CD4-positive, alpha-beta T cell (primary cell): ENCODE measurements around the gene ATP2A3. TPM values are rescaled to one million over a fixed set of nuclear protein-coding genes. Genes with fewer than 3 reads are reported as not detected.

Experiments used
- ATAC-seq: fragments of 200-7000 bp; cut with Tn5 transposase; one replicate; pipeline ENCODE4 v1.10.0; 2022; ENCODE audit warnings: mild to moderate bottlenecking; ENCODE audit not compliant: poor library complexity
- CTCF ChIA-PET: fragments of 350-600 bp; sonication (Branson Sonifier 250); formaldehyde crosslinking; loops from one replicate; lab custom pipeline; 2021; ENCODE audit warnings: antibody characterized with exemption, inconsistent platforms; lab: Charles Lee
- POLR2A ChIA-PET: fragments of 350-600 bp; sonication (Branson Sonifier 250); formaldehyde crosslinking; loops from one replicate; lab custom pipeline; 2021; ENCODE audit warnings: antibody characterized with exemption, inconsistent platforms; lab: Charles Lee
- DNase-seq, 14 experiments: peaks; one replicate each; pipeline ENCODE4 v3.0.0-alpha.2; 2013 to 2020; ENCODE audit warnings: mixed read lengths in 2 of 14
- H3K27ac ChIP-seq, 2 donors: one replicate each; pipeline versions ENCODE4 v1.5.1 to v1.7.0; 2013; ENCODE audit warnings: low read length in 2 of 2, low read depth in 1 of 2, mild to moderate bottlenecking in 1 of 2
- H3K27me3 ChIP-seq, 2 experiments: 1 replicate in 1 of 2; 2 replicates in 1 of 2; pipeline versions ENCODE4 v1.6.1 to v1.7.0; 2013; ENCODE audit warnings: low read length in 2 of 2, control low read depth in 1 of 2, mild to moderate bottlenecking in 1 of 2, moderate library complexity in 1 of 2; ENCODE audit not compliant: insufficient read depth in 2 of 2, control insufficient read depth in 1 of 2
- H3K36me3 ChIP-seq: one replicate; pipeline ENCODE4 v1.6.1; 2013; ENCODE audit warnings: low read length, control low read depth; ENCODE audit not compliant: insufficient read depth
- H3K4me1 ChIP-seq: one replicate; pipeline ENCODE4 v1.6.1; 2013; ENCODE audit warnings: low read length, control low read depth; ENCODE audit not compliant: insufficient read depth
- H3K4me3 ChIP-seq: one replicate; pipeline ENCODE4 v1.5.1; 2013; ENCODE audit warnings: mild to moderate bottlenecking, low read length, moderate library complexity
- H3K9me3 ChIP-seq, 2 experiments: 1 replicate in 1 of 2; 2 replicates in 1 of 2; pipeline versions ENCODE4 v1.6.1 to v1.7.0; 2013; ENCODE audit warnings: low read length in 2 of 2, mild to moderate bottlenecking in 2 of 2, control low read depth in 1 of 2, moderate library complexity in 1 of 2; ENCODE audit not compliant: control insufficient read depth in 1 of 2, insufficient read depth in 1 of 2
- H3K27ac Mint-ChIP-seq: one replicate; pipeline ENCODE4 v1.8.0; 2020; ENCODE audit warnings: mixed read lengths
- H3K27me3 Mint-ChIP-seq: one replicate; pipeline ENCODE4 v1.8.0; 2021; ENCODE audit warnings: mixed read lengths
- H3K36me3 Mint-ChIP-seq: one replicate; pipeline ENCODE4 v1.8.0; 2021; ENCODE audit warnings: low read depth, mixed read lengths
- H3K4me1 Mint-ChIP-seq: one replicate; pipeline ENCODE4 v1.8.0; 2021; ENCODE audit warnings: low read depth, mixed read lengths
- H3K4me3 Mint-ChIP-seq: one replicate; pipeline ENCODE4 v1.8.0; 2020; ENCODE audit warnings: mild to moderate bottlenecking, mixed read lengths
- H3K9me3 Mint-ChIP-seq: one replicate; pipeline ENCODE4 v1.8.0; 2020; ENCODE audit warnings: mixed read lengths
- CTCF ChIP-seq: fragments of 200-600 bp; IDR thresholded peaks from one replicate; pipeline ENCODE4 v1.8.0; 2022; ENCODE audit warnings: antibody characterized with exemption, mild to moderate bottlenecking
- intact Hi-C, 2 experiments: fragments of 100-400 bp; cut with DNase I in 1 of 2; cut with micrococcal nuclease in 1 of 2; formaldehyde crosslinking; loops; one replicate each; pipeline versions ENCODE4 v1.15.1 to v1.9.0; 2023 to 2025; cut with DNase I, micrococcal nuclease
- total RNA-seq, 174 experiments: library from RNA in 2 of 174; stranded (reverse) in 2 of 174; gene quantifications; one replicate each; pipeline ENCODE4 v1.2.3 and lab custom pipeline; 2021 to 2026

The ATP2A3 gene
- total RNA-seq, 2 experiments from 2014 or later: 197 to 199 TPM

- POLR2A ChIA-PET: no interaction called here
- no peak overlapping the region for H3K4me3 Mint-ChIP-seq
Observed at GRCh38 chr17:4001048-4001590, 36.9 kb upstream of the ATP2A3 start.

DNA sequence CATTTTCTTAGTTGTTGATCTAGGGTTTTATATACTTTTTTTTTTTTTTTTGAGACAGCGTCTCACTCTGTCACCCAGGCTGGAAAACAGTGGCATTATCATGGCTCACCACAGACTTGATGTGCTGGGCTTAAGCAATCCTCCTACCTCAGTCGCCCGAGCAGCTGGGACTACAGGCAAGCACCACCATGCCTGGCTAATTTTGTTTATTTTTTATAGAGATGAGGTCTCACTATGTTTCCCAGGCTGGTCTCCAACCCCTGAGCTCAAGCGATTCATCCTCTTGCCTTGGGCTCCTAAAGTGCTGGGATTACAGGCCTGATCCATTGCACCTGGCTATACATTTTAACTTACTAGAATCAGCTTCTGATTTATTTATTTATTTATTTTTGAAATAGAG, 34.2 kb upstream of the ATP2A3 start:
- no peaks in the 10 kb centered on the region for H3K4me1 Mint-ChIP-seq
- no peak for TF ChIP-seq CTCF
- intact Hi-C loops: no loop called here
- H3K9me3 ChIP-seq: peaks cover 0 to 10% of the 10 kb centered on the region in 2 experiments
- peaks cover 4% of the 10 kb centered on the region for H3K9me3 Mint-ChIP-seq
- H3K27me3 Mint-ChIP-seq: peaks cover 7% of the 10 kb centered on the region
- no peak overlapping the region for H3K27ac ChIP-seq
- no peak overlapping the region for H3K4me3 Mint-ChIP-seq
- H3K36me3 Mint-ChIP-seq: no peaks in the 10 kb centered on the region
- ChIA-PET POLR2A (interaction anchor here (1.5 kb wide), 1 partner anchor 34 kb away, joined by 3 read pairs; no protein-coding TSS in a partner anchor), CTCF (no interaction called here)
- H3K27ac Mint-ChIP-seq: no peak overlapping the region
- no peaks in the 10 kb centered on the region for H3K4me1 ChIP-seq
- peaks cover 0 to 4% of the 10 kb centered on the region in 2 experiments for H3K27me3 ChIP-seq
- no peaks in the 10 kb centered on the region for H3K36me3 ChIP-seq
- no peak overlapping the region for H3K4me3 ChIP-seq
- ATAC-seq (no peak), DNase-seq (no peak)

More at GRCh38 chr17:4001048-4001590, 36.9 kb upstream of the ATP2A3 start:
- Mint-ChIP-seq H3K36me3 (peaks cover 6% of the 10 kb centered on the region), H3K9me3 (no peaks in the 10 kb centered on the region), H3K27me3 (no peaks in the 10 kb centered on the region), H3K27ac (no peak overlapping the region), H3K4me1 (peaks cover 8% of the 10 kb centered on the region)
- intact Hi-C loops: loop anchor here in 1 of 2 experiments (10.0 kb wide), 1 partner anchor 266 kb away; no protein-coding TSS in a partner anchor
- H3K27me3 ChIP-seq: no peaks in the 10 kb centered on the region
- H3K4me1 ChIP-seq: peaks cover 9% of the 10 kb centered on the region
- no peak for ATAC-seq
- H3K9me3 ChIP-seq: no peaks in the 10 kb centered on the region
- H3K36me3 ChIP-seq: peaks cover 9% of the 10 kb centered on the region
- H3K4me3 ChIP-seq: no peak overlapping the region
- H3K27ac ChIP-seq: no peak overlapping the region
- DNase-seq: no peak
- no peak for TF ChIP-seq CTCF
- CTCF ChIA-PET: interaction anchor here (1.8 kb wide), 1 partner anchor 88 kb away, joined by 6 read pairs; no protein-coding TSS in a partner anchor

DNA sequence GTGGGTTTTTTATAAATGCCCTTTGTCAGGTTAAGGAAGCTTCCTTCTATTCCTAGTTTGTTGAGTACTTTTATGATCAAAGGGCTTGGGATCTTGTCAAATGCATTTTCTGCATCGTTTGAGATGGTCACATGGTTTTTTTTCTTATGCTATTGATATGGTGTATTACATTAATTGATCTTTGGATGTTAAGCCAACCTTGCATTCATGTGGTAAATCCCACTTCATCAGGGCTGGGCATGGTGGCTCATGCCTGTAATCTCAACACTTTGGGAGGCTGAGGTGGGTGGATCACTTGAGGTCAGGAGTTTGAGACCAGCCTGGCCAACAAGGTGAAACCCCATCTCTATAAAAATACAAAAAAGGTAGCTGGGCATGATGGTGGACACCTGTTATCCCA, 30.8 kb upstream of the ATP2A3 start:
- intact Hi-C loops: no loop called here
- CTCF ChIA-PET: no interaction called here
- H3K4me3 Mint-ChIP-seq: no peak overlapping the region

More for the DNA sequence above, 30.8 kb upstream of the ATP2A3 start:
- Histone ChIP-seq H3K27me3 (peaks cover 0 to 4% of the 10 kb centered on the region in 2 experiments), H3K27ac (no peak overlapping the region), H3K36me3 (no peaks in the 10 kb centered on the region), H3K4me3 (no peak overlapping the region), H3K4me1 (no peaks in the 10 kb centered on the region), H3K9me3 (peaks cover 3 to 10% of the 10 kb centered on the region in 2 experiments)
- no peak for DNase-seq
- Mint-ChIP-seq H3K9me3 (peaks cover 4% of the 10 kb centered on the region), H3K27me3 (peaks cover 7% of the 10 kb centered on the region), H3K4me1 (no peaks in the 10 kb centered on the region), H3K36me3 (no peaks in the 10 kb centered on the region), H3K27ac (no peak overlapping the region)
- POLR2A ChIA-PET: interaction anchor here (1.0 kb wide), 1 partner anchor 30 kb away, joined by 3 read pairs; no protein-coding TSS in a partner anchor
- TF ChIP-seq CTCF: no peak
- no peak for ATAC-seq
